Measurements from ENCODE around the gene FRMD1.

The FRMD1 gene

GRCh38 chr6:168101590-168102314 is 22.7 kb upstream of the FRMD1 start:
- Histone ChIP-seq H3K4me3 (ENCODE audit: low read length) (peak overlapping the region; percentile 7; the same call in 1 of the 2 replicates), H3K4me1 (ENCODE audit: control insufficient read depth, insufficient read depth, low read length) (peaks cover 7% of the 10 kb centered on the region), H3K36me3 (ENCODE audit: control insufficient read depth, insufficient read depth, low read length) (no peaks in the 10 kb centered on the region), H3K27ac (ENCODE audit: low read length) (no peak overlapping the region), H3K9me3 (ENCODE audit: control insufficient read depth, insufficient read depth, low read length) (no peaks in the 10 kb centered on the region), H3K27me3 (ENCODE audit: control insufficient read depth, insufficient read depth, low read length) (peaks cover 20% of the 10 kb centered on the region)
- no CpG with 5 or more reads among the region's 61 CpGs for WGBS (ENCODE audit: insufficient coverage, insufficient read length)
- no peak for DNase-seq (ENCODE audit: low read depth, low spot score)

GRCh38 chr6:168100803-168101589 is 22.0 kb upstream of the FRMD1 start:
- peak overlapping the region; percentile 7; the same call in 1 of the 2 replicates for H3K4me3 ChIP-seq (ENCODE audit: low read length)
- no CpG with 5 or more reads among the region's 52 CpGs for WGBS (ENCODE audit: insufficient coverage, insufficient read length)
- no peaks in the 10 kb centered on the region for H3K9me3 ChIP-seq (ENCODE audit: control insufficient read depth, insufficient read depth, low read length)
- peaks cover 20% of the 10 kb centered on the region for H3K27me3 ChIP-seq (ENCODE audit: control insufficient read depth, insufficient read depth, low read length)
- H3K4me1 ChIP-seq (ENCODE audit: control insufficient read depth, insufficient read depth, low read length): peaks cover 7% of the 10 kb centered on the region
- no peak overlapping the region for H3K27ac ChIP-seq (ENCODE audit: low read length)
- no peaks in the 10 kb centered on the region for H3K36me3 ChIP-seq (ENCODE audit: control insufficient read depth, insufficient read depth, low read length)
- DNase-seq (ENCODE audit: low read depth, low spot score): no peak

DNA sequence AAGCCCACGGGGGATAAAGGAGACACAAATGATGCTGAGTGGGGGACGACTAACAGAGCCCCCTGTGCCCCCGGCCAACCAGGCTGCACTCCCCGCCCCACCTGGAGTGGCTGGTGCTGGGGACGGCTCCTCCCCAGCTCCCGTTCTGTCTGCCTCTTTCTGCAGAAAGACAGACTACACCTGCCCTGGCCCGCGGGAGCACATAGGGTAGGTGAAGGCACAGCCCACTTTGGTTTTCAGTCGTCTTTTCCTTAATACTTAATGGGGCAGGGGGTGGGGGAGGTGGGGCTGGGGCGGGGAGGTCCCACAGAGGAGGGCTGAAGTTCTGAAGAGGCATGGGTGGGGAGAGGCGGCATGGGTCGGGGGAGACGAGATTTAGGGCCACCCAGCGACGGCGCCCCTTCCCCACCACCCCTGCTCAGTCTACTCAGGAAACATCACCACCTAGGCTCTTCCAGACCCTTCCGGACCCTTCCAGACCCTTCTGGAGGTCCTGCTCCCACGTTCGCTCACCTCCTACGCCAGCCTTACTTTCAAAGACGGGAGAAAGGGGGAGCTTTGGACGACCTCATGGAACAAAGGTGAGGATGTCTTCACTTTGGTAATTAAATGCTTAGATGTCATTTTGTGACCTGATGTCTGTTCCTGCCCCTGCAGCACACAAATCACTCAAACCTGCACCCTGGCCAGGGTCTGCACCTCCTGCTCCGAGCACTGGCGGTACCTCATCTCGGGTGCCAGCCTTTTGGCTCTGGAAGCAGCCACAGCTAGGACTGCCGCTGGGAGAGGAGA is 21.2 kb upstream of the FRMD1 start:
- H3K4me1 ChIP-seq (ENCODE audit: control insufficient read depth, insufficient read depth, low read length): peaks cover 7% of the 10 kb centered on the region
- no peak for DNase-seq (ENCODE audit: low read depth, low spot score)
- H3K36me3 ChIP-seq (ENCODE audit: control insufficient read depth, insufficient read depth, low read length): no peaks in the 10 kb centered on the region
- no peak overlapping the region for H3K4me3 ChIP-seq (ENCODE audit: low read length)
- no peak overlapping the region for H3K27ac ChIP-seq (ENCODE audit: low read length)
- no CpG with 5 or more reads among the region's 26 CpGs for WGBS (ENCODE audit: insufficient coverage, insufficient read length)
- H3K9me3 ChIP-seq (ENCODE audit: control insufficient read depth, insufficient read depth, low read length): no peaks in the 10 kb centered on the region
- peaks cover 20% of the 10 kb centered on the region for H3K27me3 ChIP-seq (ENCODE audit: control insufficient read depth, insufficient read depth, low read length)

DNA sequence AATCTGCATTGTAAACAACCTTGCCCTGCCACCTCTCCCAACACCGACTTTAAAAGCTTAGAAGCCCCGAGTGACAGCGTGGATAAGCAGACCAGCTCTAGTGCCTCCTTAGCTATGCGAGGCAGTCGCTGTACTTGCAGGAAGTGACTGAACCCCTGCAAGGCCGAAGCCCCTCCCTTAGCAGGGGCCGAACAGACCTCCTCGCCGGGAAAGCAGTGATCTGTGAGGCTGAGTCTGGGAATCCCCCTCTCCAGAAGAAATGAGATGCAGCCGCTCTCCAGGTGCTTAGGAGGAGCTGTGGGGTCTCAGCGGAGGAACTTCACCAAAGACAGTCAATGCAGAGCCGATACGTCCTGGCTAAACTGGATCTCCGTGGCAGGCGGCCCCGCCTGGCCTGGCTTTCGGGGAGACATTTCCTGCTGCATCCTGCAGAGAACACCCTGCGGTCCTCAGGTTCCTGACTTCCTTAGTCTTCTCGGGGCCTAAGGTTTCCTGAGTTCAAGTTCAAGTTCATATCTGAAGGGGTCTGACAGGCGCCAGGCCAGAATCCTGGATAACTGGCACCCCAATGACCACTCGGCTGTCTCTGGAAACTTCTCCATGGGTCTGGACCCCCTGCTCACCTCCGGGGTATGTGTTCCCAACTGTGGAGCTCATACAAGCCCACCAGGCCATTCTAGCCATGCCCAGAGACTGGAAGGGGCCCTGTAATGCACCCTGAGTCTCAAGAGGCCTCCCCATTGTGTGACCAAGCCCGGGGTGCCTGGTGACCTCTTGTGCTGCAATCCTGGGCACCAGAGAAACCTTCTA is 20.4 kb upstream of the FRMD1 start:
- WGBS (ENCODE audit: insufficient coverage, insufficient read length): no CpG with 5 or more reads among the region's 23 CpGs
- H3K4me1 ChIP-seq (ENCODE audit: control insufficient read depth, insufficient read depth, low read length): peaks cover 7% of the 10 kb centered on the region
- no peaks in the 10 kb centered on the region for H3K9me3 ChIP-seq (ENCODE audit: control insufficient read depth, insufficient read depth, low read length)
- DNase-seq (ENCODE audit: low read depth, low spot score): no peak
- no peaks in the 10 kb centered on the region for H3K36me3 ChIP-seq (ENCODE audit: control insufficient read depth, insufficient read depth, low read length)
- no peak overlapping the region for H3K27ac ChIP-seq (ENCODE audit: low read length)
- H3K27me3 ChIP-seq (ENCODE audit: control insufficient read depth, insufficient read depth, low read length): peaks cover 20% of the 10 kb centered on the region
- no peak overlapping the region for H3K4me3 ChIP-seq (ENCODE audit: low read length)

DNA sequence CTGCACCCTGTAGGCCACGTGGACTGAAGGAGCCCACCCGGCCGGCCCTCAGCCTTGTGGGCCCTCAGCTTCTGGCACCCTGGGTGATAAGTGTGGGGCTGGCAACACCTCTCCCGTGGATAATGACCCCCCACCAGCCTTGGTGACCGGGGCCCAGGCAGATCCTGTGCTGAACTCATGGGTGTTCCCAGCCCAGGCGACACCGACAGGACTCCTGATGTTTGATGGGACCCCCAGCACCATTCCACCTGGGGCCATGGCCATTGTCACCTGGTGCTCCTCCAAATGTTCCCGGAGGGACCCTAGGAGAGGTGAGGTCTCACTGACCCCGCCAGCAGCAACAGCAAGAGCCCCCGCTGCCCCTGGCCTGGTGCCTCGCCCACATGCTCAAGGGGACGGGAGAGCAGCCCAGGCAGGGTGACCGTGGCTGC is 19.4 kb upstream of the FRMD1 start:
- no peaks in the 10 kb centered on the region for H3K9me3 ChIP-seq (ENCODE audit: control insufficient read depth, insufficient read depth, low read length)

DNA sequence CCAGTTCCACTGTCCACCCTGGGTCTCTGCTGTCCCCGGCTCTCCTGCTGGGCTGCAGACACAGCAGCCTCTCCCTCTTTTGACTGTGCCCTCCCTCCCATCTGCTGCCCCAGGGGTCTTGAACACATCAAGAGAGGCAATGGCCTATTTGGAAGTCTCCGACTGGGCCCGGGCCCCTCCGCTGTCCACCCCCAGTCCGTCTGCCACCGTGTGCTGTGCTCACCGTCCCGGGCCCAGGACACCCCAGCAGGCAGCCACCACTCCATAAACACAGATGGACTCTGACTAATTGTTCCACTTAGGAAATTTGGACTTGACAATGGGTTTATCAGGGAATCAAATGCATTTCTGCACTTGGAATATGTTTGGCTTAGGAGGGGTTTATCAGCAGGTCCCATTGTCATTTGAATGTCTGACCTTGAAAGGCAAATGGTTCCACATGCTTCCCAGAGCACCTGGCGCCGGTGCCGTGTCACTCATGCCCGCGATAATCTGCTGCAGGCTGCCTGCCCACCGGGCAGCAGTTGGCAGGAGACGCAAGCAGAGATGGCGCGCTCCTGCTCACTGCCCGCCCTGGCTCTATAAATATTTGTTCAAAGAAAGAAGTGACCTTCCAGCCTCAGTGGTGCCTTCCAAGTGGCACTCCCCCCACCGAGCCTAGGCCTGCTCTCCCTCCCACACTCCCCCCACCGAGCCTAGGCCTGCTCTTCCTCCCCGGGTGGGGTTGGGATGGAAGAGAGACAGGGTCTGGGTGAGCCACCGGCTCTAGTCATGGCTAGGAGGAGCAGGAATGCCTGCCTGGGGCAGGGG is 18.8 kb upstream of the FRMD1 start:
- Histone ChIP-seq H3K27ac (ENCODE audit: low read length) (no peak overlapping the region), H3K36me3 (ENCODE audit: control insufficient read depth, insufficient read depth, low read length) (no peaks in the 10 kb centered on the region), H3K4me1 (ENCODE audit: control insufficient read depth, insufficient read depth, low read length) (peaks cover 7% of the 10 kb centered on the region), H3K27me3 (ENCODE audit: control insufficient read depth, insufficient read depth, low read length) (peaks cover 20% of the 10 kb centered on the region), H3K9me3 (ENCODE audit: control insufficient read depth, insufficient read depth, low read length) (no peaks in the 10 kb centered on the region), H3K4me3 (ENCODE audit: low read length) (no peak overlapping the region)
- no peak for DNase-seq (ENCODE audit: low read depth, low spot score)
- no CpG with 5 or more reads among the region's 22 CpGs for WGBS (ENCODE audit: insufficient coverage, insufficient read length)

More for the DNA sequence above, 19.4 kb upstream of the FRMD1 start:
- no peak for DNase-seq (ENCODE audit: low read depth, low spot score)
- peaks cover 7% of the 10 kb centered on the region for H3K4me1 ChIP-seq (ENCODE audit: control insufficient read depth, insufficient read depth, low read length)
- no CpG with 5 or more reads among the region's 13 CpGs for WGBS (ENCODE audit: insufficient coverage, insufficient read length)
- H3K36me3 ChIP-seq (ENCODE audit: control insufficient read depth, insufficient read depth, low read length): no peaks in the 10 kb centered on the region
- H3K4me3 ChIP-seq (ENCODE audit: low read length): no peak overlapping the region
- peaks cover 20% of the 10 kb centered on the region for H3K27me3 ChIP-seq (ENCODE audit: control insufficient read depth, insufficient read depth, low read length)
- no peak overlapping the region for H3K27ac ChIP-seq (ENCODE audit: low read length)

DNA sequence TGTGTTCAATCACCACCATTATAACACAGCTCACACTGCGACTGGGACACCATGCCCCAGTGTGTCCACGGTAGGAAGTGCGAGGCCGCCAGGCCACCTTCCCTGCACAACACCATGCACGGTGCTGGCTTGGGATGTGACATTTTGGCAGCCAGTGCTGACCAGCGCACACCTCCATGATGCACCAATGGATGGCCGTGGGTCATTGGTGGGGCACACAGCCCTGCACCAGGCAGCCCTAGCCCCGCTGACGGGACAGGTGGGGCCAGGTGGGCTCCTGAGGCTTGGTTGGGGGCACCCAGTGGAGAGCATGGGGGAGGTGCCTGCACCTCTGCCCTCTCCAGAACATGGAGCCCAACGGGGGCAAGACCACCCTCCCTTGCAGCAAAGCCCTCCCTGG is 18.2 kb upstream of the FRMD1 start:
- H3K4me3 ChIP-seq (ENCODE audit: low read length): no peak overlapping the region
- peaks cover 16% of the 10 kb centered on the region for H3K27me3 ChIP-seq (ENCODE audit: control insufficient read depth, insufficient read depth, low read length)
- H3K4me1 ChIP-seq (ENCODE audit: control insufficient read depth, insufficient read depth, low read length): peaks cover 7% of the 10 kb centered on the region
- no peaks in the 10 kb centered on the region for H3K36me3 ChIP-seq (ENCODE audit: control insufficient read depth, insufficient read depth, low read length)
- H3K27ac ChIP-seq (ENCODE audit: low read length): no peak overlapping the region
- H3K9me3 ChIP-seq (ENCODE audit: control insufficient read depth, insufficient read depth, low read length): no peaks in the 10 kb centered on the region
- DNase-seq (ENCODE audit: low read depth, low spot score): no peak
- no CpG with 5 or more reads among the region's 10 CpGs for WGBS (ENCODE audit: insufficient coverage, insufficient read length)

DNA sequence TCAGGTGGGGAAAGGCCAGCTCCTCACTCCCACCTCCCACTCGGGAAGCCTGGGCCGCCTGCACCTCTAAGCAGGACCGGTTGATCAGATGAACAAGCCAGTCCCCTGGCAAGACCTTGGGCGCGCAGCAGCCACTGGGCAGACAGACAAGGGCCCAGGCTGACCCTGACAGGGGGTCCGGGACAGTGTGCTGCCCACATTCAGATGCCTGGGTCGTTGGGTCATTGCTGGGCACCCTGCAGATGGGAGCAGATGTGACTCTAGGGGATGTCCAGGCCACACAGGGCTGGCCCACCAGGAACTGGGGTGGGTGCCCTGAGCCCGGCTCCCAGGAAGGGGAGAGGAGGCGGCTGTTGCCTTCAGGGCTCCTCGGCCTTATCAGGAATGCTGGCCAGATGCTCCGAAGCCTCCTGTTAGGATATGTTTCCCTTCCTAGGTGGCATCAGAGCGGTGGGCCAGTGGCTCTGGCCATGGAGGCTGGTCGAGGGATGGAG is 17.3 kb upstream of the FRMD1 start:
- Histone ChIP-seq H3K4me3 (ENCODE audit: low read length) (no peak overlapping the region), H3K4me1 (ENCODE audit: control insufficient read depth, insufficient read depth, low read length) (peaks cover 4% of the 10 kb centered on the region), H3K27me3 (ENCODE audit: control insufficient read depth, insufficient read depth, low read length) (peaks cover 9% of the 10 kb centered on the region), H3K27ac (ENCODE audit: low read length) (no peak overlapping the region), H3K9me3 (ENCODE audit: control insufficient read depth, insufficient read depth, low read length) (no peaks in the 10 kb centered on the region), H3K36me3 (ENCODE audit: control insufficient read depth, insufficient read depth, low read length) (no peaks in the 10 kb centered on the region)
- no CpG with 5 or more reads among the region's 13 CpGs for WGBS (ENCODE audit: insufficient coverage, insufficient read length)
- DNase-seq (ENCODE audit: low read depth, low spot score): no peak

DNA sequence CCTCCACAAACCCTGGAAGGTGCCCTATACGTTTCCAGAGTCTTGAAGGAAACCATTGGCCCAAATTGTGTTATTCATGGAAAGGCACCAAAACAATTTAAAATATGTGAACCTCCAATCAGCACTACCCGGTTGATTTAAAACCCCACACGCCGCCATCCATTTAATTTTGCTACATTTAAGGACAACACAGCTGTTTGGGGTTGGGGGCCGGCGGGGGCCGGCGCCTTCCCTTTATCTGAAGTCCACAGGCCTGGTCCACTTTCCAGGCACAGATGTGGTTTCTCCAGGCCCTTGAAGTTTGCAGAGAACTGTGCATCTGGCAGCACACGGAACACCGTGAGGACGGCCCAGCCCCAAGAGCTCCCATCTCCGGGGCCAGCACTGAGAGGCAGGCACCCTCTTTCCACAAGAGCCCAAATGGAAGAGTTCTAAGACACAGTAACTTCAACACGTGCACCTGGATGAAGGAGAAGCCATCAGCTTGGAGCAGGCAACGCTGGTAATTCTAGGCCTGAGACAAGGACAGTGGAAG is 16.8 kb upstream of the FRMD1 start:
- peaks cover 6% of the 10 kb centered on the region for H3K27me3 ChIP-seq (ENCODE audit: control insufficient read depth, insufficient read depth, low read length)
- WGBS (ENCODE audit: insufficient coverage, insufficient read length): no CpG with 5 or more reads among the region's 14 CpGs
- H3K4me3 ChIP-seq (ENCODE audit: low read length): no peak overlapping the region

More for the DNA sequence above, 16.8 kb upstream of the FRMD1 start:
- no peak for DNase-seq (ENCODE audit: low read depth, low spot score)
- peaks cover 4% of the 10 kb centered on the region for H3K4me1 ChIP-seq (ENCODE audit: control insufficient read depth, insufficient read depth, low read length)
- H3K9me3 ChIP-seq (ENCODE audit: control insufficient read depth, insufficient read depth, low read length): no peaks in the 10 kb centered on the region
- no peaks in the 10 kb centered on the region for H3K36me3 ChIP-seq (ENCODE audit: control insufficient read depth, insufficient read depth, low read length)
- H3K27ac ChIP-seq (ENCODE audit: low read length): no peak overlapping the region
